SK-N-SH (cell line): Measurements from ENCODE around the gene LRIT3. TPM values are rescaled to one million over a fixed set of nuclear protein-coding genes. Genes with fewer than 3 reads are reported as not detected.

Source experiments
- CTCF ChIA-PET: fragments of 300-600, 350-600 bp; formaldehyde crosslinking; extraction: SDS; loops from one replicate; lab custom pipeline; 2021; lab: Yijun Ruan, JAX
- POLR2A ChIA-PET: fragments of 350-600 bp; sonication (Branson Sonifier 250); formaldehyde crosslinking; extraction: SDS; loops from one replicate; lab custom pipeline; 2020; ENCODE audit warnings: antibody characterized with exemption, inconsistent platforms; lab: Yijun Ruan, JAX
- DNase-seq: peaks from one replicate; pipeline ENCODE4 v3.0.0; 2012
- H2AFZ ChIP-seq: fragments of 200-600 bp; sonication (generic); 2 replicates; pipeline ENCODE4 v1.8.1; 2016; ENCODE audit warnings: antibody characterized with exemption, mild to moderate bottlenecking, low read depth
- H3F3A ChIP-seq: fragments of 200-600 bp; sonication (generic); replicated peaks from 2 replicates; pipeline ENCODE3; 2016; ENCODE audit warnings: antibody characterized with exemption, mild to moderate bottlenecking; ENCODE audit not compliant: insufficient read depth
- H3K27ac ChIP-seq, 2 experiments: fragments of 200-500 bp in 1 of 2; fragments of 200-600 bp in 1 of 2; sonication (Bioruptor generic) in 1 of 2; sonication (generic), shearing (Covaris generic) in 1 of 2; 2 replicates each; pipeline versions ENCODE4 v1.5.1 to v1.6.1; 2014 to 2016; ENCODE audit warnings: low read depth in 2 of 2, inconsistent platforms in 1 of 2, low read length in 1 of 2, mild to moderate bottlenecking in 1 of 2, mixed read lengths in 1 of 2
- H3K27me3 ChIP-seq: fragments of 200-600 bp; sonication (generic), shearing (Covaris generic); 2 replicates; pipeline ENCODE4 v1.6.1; 2016; ENCODE audit warnings: mixed run types; ENCODE audit not compliant: insufficient read depth
- H3K36me3 ChIP-seq, 2 experiments: fragments of 200-500 bp in 1 of 2; fragments of 200-600 bp in 1 of 2; sonication (Bioruptor generic) in 1 of 2; sonication (generic) in 1 of 2; replicated peaks in 1 of 2; 2 replicates each; pipeline versions ENCODE3 to v1.5.1; 2014 to 2016; ENCODE audit warnings: low read length in 1 of 2, mild to moderate bottlenecking in 1 of 2; ENCODE audit not compliant: insufficient read depth in 2 of 2, control insufficient read depth in 1 of 2
- H3K4me1 ChIP-seq, 2 experiments: fragments of 200-500 bp in 1 of 2; fragments of 200-600 bp in 1 of 2; sonication (Bioruptor generic) in 1 of 2; sonication (generic), shearing (Covaris generic) in 1 of 2; 2 replicates each; pipeline versions ENCODE4 v1.5.1 to v1.6.1; 2014 to 2016; ENCODE audit warnings: low read depth in 1 of 2, low read length in 1 of 2, mixed run types in 1 of 2; ENCODE audit not compliant: insufficient read depth in 2 of 2, control insufficient read depth in 1 of 2
- H3K4me2 ChIP-seq: fragments of 200-600 bp; sonication (generic), shearing (Covaris generic); 2 replicates; pipeline ENCODE4 v1.6.1; 2017; ENCODE audit warnings: mixed run types
- H3K4me3 ChIP-seq, 2 experiments: fragments of 200-500 bp in 1 of 2; fragments of 200-600 bp in 1 of 2; sonication (Bioruptor generic) in 1 of 2; sonication (generic), shearing (Covaris generic) in 1 of 2; 2 replicates each; pipeline versions ENCODE4 v1.5.1 to v1.8.1; 2014 to 2016; ENCODE audit warnings: low read depth in 2 of 2, inconsistent platforms in 1 of 2, low read length in 1 of 2, mild to moderate bottlenecking in 1 of 2, mixed read lengths in 1 of 2, moderate library complexity in 1 of 2
- H3K79me2 ChIP-seq: fragments of 200-600 bp; sonication (generic); 2 replicates; pipeline ENCODE4 v1.8.1; 2017; ENCODE audit warnings: mild to moderate bottlenecking; ENCODE audit not compliant: insufficient read depth
- H3K9ac ChIP-seq: fragments of 200-600 bp; sonication (generic); 2 replicates; pipeline ENCODE4 v1.6.1; 2017; ENCODE audit warnings: mixed run types
- H3K9me2 ChIP-seq: fragments of 200-600 bp; sonication (generic); 2 replicates; pipeline ENCODE4 v1.6.1; 2017; ENCODE audit warnings: mixed run types
- H3K9me3 ChIP-seq: fragments of 200-600 bp; sonication (generic); 2 replicates; pipeline ENCODE4 v1.6.1; 2017; ENCODE audit warnings: mixed run types, mild to moderate bottlenecking, moderate library complexity
- H4K20me1 ChIP-seq: fragments of 200-600 bp; sonication (generic); 2 replicates; pipeline ENCODE4 v1.6.1; 2017; ENCODE audit warnings: mild to moderate bottlenecking, mixed run types; ENCODE audit not compliant: insufficient read depth
- ELF1 ChIP-seq: IDR thresholded peaks from 2 replicates; pipeline ENCODE4 v1.4.0; 2012
- EP300 ChIP-seq, 2 experiments: IDR thresholded peaks; 2 replicates each; pipeline versions ENCODE4 v1.4.0 to v1.6.1; 2012; ENCODE audit warnings: borderline replicate concordance in 1 of 2, low read depth in 1 of 2, low read length in 1 of 2
- FOXM1 ChIP-seq: IDR thresholded peaks from 2 replicates; pipeline ENCODE4 v1.4.0; 2012; ENCODE audit warnings: low read depth, mild to moderate bottlenecking
- GABPA ChIP-seq: IDR thresholded peaks from 2 replicates; pipeline ENCODE4 v1.4.0; 2012; ENCODE audit warnings: low read depth, mild to moderate bottlenecking
- JUND ChIP-seq: IDR thresholded peaks from 2 replicates; pipeline ENCODE4 v1.4.0; 2012
- MEF2A ChIP-seq: IDR thresholded peaks from 2 replicates; pipeline ENCODE4 v1.4.0; 2012; ENCODE audit warnings: low read depth, borderline replicate concordance
- NFIC ChIP-seq: IDR thresholded peaks from 2 replicates; pipeline ENCODE4 v1.4.0; 2012; ENCODE audit warnings: borderline replicate concordance
- POLR2AphosphoS5 ChIP-seq: IDR thresholded peaks from 2 replicates; pipeline ENCODE4 v1.6.1; 2012; ENCODE audit warnings: low read depth, low read length
- RAD21 ChIP-seq: IDR thresholded peaks from 2 replicates; pipeline ENCODE4 v1.6.1; 2012; ENCODE audit warnings: mild to moderate bottlenecking, low read length
- SMC3 ChIP-seq: IDR thresholded peaks from 2 replicates; pipeline ENCODE4 v1.6.1; 2012; ENCODE audit warnings: low read depth, low read length, improper control_type of control experiment
- TAF1 ChIP-seq: IDR thresholded peaks from 2 replicates; pipeline ENCODE4 v1.6.1; 2012; ENCODE audit warnings: low read depth, mild to moderate bottlenecking, low read length, moderate library complexity, borderline replicate concordance
- TEAD4 ChIP-seq: IDR thresholded peaks from 2 replicates; pipeline ENCODE4 v1.4.0; 2012; ENCODE audit warnings: mild to moderate bottlenecking, borderline replicate concordance; ENCODE audit not compliant: insufficient read depth
- USF1 ChIP-seq: IDR thresholded peaks from 2 replicates; pipeline ENCODE4 v1.4.0; 2012; ENCODE audit warnings: low read depth, borderline replicate concordance
- YY1 ChIP-seq: IDR thresholded peaks from 2 replicates; pipeline ENCODE4 v1.4.0; 2012; ENCODE audit warnings: low read depth, mild to moderate bottlenecking
- WGBS: methylation state at CpG from one replicate; pipeline ENCODE4 v1.1.6; 2017; ENCODE audit warnings: low lambda C conversion rate; 5-methylcytosine and 5-hydroxymethylcytosine counted together
- polyA plus RNA-seq, 3 experiments: library from polyadenylated mRNA; depleted of rRNA; stranded (reverse); fragments of >200 nt; gene quantifications; 2 replicates each; pipeline ENCODE4 v1.2.3, GENCODE V29; 2012
- TF ChIP-seq, protein P1 (sequence below): IDR thresholded peaks from 2 replicates; pipeline ENCODE4 v1.4.0; 2012; ENCODE audit warnings: low read depth
- TF ChIP-seq, protein P2 (sequence below): fragments of 200-600 bp; sonication (generic); IDR thresholded peaks from 2 replicates; pipeline ENCODE4 v1.6.1; 2017; ENCODE audit warnings: antibody characterized with exemption, mild to moderate bottlenecking, moderate library complexity
- TF ChIP-seq, protein P3 (sequence below): IDR thresholded peaks from 2 replicates; pipeline ENCODE4 v1.6.1; 2012; ENCODE audit warnings: mild to moderate bottlenecking, low read depth, low read length, moderate library complexity
- TF ChIP-seq, protein P4 (sequence below): IDR thresholded peaks from 2 replicates; pipeline ENCODE4; 2012
- TF ChIP-seq, protein P5 (sequence below): fragments of 150-350 bp; IDR thresholded peaks from 2 replicates; pipeline ENCODE4 v1.6.1; 2017; ENCODE audit warnings: antibody characterized with exemption, low read length, low read depth, borderline replicate concordance
- TF ChIP-seq, protein P6 (sequence below): IDR thresholded peaks from 2 replicates; pipeline ENCODE4 v1.4.0; 2012; ENCODE audit warnings: low read depth, borderline replicate concordance

Gene LRIT3
- polyA plus RNA-seq, 1 of the 3 experiments (the other 2 are of a cell fraction): not detected

DNA sequence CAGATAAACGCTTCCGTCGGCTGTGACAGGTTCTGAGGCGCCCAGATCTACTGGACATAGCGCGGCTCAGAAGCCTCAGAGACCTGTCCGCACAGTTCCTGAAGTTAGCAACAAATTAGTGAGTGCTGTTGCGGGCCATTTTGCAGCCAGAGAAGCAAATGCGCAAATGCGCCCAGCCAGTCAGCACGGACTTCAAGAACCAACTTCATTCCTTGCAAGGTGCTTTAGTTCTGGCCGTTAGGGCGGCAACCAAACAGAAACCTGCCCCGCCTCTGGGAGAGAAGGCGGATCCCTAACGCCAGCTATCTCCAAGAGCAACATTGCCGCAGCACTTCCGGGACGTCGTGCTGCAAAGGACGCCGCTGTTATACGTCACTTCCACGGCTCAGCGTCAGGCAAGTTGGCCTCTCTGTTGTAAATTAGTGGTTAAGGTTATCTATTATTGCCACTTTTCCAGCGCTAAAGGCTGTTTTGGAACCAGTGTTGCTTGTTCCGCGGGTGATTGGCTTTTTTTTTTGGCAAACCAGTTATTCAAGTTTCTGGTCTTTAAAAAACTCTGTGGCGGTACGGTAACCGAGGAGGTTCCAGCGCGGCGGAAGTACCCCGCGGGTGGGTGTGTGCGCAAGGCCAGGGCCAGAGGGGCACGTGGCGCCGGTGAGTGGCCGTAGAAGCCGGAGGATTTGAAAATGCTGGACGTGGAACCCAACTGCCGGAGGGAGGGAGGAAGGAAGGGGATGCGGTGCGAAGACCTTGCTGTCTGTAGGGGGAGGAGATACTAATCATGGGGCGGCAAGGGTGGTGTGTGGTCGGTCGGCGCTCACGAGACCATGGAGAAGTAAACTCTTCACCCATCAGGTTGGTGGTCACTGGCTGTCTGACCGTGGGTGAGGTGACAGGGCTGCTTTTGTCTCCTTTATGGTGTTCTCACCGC lies 32.5 kb upstream of the LRIT3 start, which contains the start of gene GAR1:
GAR1 (plus strand) TSS at position 612 of the 931 bp plus-strand sequence. CDS start 403 bp downstream, outside the sequence.
- Histone ChIP-seq H3K27me3 (no peaks in the 10 kb centered on the region), H2AFZ (peak within 1 kb of the TSS; percentile 98), H3K36me3 (peaks cover 26 to 31% of the 10 kb centered on the region in 2 experiments), H3K27ac (peak within 1 kb of the TSS; percentile 88 to 94), H3K9ac (peak within 1 kb of the TSS; percentile 88), H3F3A (no peaks in the 10 kb centered on the region), H3K4me1 (peaks cover 5 to 11% of the 10 kb centered on the region in 2 experiments; a peak in 3 of 4 replicates), H4K20me1 (no peaks in the 10 kb centered on the region), H3K9me3 (no peaks in the 10 kb centered on the region), H3K9me2 (no peaks in the 10 kb centered on the region), H3K4me3 (peak within 1 kb of the TSS; percentile 91 to 100), H3K79me2 (peaks cover 50% of the 10 kb centered on the region), H3K4me2 (peak within 1 kb of the TSS; percentile 93)
- CTCF ChIA-PET: interaction anchor here (0.6 to 3.0 kb wide), 5 partner anchors 11 to 1079 kb away, joined by 3 to 17 read pairs (median 6); partner anchors contain the start of genes CASP6 and SEC24B
- DNase-seq: peak; percentile 88
- 3% methylated on average over 43 of the region's 53 CpGs for WGBS
- POLR2A ChIA-PET: interaction anchor here (0.6 kb wide), 1 partner anchor 112 kb away, joined by 3 read pairs; the partner anchor contains the start of gene CASP6
- 0 out of 2 replicates have a peak, but pooled peaks have one; percentile 45 for TF ChIP-seq YY1
- TF ChIP-seq POLR2AphosphoS5: peak; percentile 72; the same call in 1 of the 2 replicates
- TF ChIP-seq EP300 (IDR thresholded peaks at IDR 0.05; ENCODE audit: borderline replicate concordance in 1 of 2, low read depth in 1 of 2, low read length in 1 of 2): peak in 1 of 2 experiments; percentile 28; a peak in 1 of 4 replicates
- no peak for TF ChIP-seq FOXM1
- TF ChIP-seq, protein P1, sequence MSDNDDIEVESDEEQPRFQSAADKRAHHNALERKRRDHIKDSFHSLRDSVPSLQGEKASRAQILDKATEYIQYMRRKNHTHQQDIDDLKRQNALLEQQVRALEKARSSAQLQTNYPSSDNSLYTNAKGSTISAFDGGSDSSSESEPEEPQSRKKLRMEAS: peak; percentile 100
- TF ChIP-seq, protein P2, sequence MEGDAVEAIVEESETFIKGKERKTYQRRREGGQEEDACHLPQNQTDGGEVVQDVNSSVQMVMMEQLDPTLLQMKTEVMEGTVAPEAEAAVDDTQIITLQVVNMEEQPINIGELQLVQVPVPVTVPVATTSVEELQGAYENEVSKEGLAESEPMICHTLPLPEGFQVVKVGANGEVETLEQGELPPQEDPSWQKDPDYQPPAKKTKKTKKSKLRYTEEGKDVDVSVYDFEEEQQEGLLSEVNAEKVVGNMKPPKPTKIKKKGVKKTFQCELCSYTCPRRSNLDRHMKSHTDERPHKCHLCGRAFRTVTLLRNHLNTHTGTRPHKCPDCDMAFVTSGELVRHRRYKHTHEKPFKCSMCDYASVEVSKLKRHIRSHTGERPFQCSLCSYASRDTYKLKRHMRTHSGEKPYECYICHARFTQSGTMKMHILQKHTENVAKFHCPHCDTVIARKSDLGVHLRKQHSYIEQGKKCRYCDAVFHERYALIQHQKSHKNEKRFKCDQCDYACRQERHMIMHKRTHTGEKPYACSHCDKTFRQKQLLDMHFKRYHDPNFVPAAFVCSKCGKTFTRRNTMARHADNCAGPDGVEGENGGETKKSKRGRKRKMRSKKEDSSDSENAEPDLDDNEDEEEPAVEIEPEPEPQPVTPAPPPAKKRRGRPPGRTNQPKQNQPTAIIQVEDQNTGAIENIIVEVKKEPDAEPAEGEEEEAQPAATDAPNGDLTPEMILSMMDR: no peak
- TF ChIP-seq, protein P3, sequence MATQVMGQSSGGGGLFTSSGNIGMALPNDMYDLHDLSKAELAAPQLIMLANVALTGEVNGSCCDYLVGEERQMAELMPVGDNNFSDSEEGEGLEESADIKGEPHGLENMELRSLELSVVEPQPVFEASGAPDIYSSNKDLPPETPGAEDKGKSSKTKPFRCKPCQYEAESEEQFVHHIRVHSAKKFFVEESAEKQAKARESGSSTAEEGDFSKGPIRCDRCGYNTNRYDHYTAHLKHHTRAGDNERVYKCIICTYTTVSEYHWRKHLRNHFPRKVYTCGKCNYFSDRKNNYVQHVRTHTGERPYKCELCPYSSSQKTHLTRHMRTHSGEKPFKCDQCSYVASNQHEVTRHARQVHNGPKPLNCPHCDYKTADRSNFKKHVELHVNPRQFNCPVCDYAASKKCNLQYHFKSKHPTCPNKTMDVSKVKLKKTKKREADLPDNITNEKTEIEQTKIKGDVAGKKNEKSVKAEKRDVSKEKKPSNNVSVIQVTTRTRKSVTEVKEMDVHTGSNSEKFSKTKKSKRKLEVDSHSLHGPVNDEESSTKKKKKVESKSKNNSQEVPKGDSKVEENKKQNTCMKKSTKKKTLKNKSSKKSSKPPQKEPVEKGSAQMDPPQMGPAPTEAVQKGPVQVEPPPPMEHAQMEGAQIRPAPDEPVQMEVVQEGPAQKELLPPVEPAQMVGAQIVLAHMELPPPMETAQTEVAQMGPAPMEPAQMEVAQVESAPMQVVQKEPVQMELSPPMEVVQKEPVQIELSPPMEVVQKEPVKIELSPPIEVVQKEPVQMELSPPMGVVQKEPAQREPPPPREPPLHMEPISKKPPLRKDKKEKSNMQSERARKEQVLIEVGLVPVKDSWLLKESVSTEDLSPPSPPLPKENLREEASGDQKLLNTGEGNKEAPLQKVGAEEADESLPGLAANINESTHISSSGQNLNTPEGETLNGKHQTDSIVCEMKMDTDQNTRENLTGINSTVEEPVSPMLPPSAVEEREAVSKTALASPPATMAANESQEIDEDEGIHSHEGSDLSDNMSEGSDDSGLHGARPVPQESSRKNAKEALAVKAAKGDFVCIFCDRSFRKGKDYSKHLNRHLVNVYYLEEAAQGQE: no peak; the same call in 1 of the 2 replicates
- TF ChIP-seq TEAD4: no peak
- TF ChIP-seq RAD21: no peak
- TF ChIP-seq, protein P4, sequence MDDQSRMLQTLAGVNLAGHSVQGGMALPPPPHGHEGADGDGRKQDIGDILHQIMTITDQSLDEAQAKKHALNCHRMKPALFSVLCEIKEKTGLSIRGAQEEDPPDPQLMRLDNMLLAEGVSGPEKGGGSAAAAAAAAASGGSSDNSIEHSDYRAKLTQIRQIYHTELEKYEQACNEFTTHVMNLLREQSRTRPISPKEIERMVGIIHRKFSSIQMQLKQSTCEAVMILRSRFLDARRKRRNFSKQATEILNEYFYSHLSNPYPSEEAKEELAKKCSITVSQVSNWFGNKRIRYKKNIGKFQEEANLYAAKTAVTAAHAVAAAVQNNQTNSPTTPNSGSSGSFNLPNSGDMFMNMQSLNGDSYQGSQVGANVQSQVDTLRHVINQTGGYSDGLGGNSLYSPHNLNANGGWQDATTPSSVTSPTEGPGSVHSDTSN: no peak
- TF ChIP-seq SMC3: peak; percentile 8; the same call in 1 of the 2 replicates
- TF ChIP-seq, protein P5, sequence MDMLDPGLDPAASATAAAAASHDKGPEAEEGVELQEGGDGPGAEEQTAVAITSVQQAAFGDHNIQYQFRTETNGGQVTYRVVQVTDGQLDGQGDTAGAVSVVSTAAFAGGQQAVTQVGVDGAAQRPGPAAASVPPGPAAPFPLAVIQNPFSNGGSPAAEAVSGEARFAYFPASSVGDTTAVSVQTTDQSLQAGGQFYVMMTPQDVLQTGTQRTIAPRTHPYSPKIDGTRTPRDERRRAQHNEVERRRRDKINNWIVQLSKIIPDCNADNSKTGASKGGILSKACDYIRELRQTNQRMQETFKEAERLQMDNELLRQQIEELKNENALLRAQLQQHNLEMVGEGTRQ: peak; percentile 17; the same call in 1 of the 2 replicates
- peak; percentile 93 for TF ChIP-seq ELF1
- TF ChIP-seq USF1: peak; percentile 72
- no peak for TF ChIP-seq JUND
- peak; percentile 73; the same call in 1 of the 2 replicates for TF ChIP-seq TAF1
- TF ChIP-seq GABPA: peak; percentile 96
- no peak for TF ChIP-seq MEF2A
- no peak for TF ChIP-seq NFIC
- TF ChIP-seq, protein P6, sequence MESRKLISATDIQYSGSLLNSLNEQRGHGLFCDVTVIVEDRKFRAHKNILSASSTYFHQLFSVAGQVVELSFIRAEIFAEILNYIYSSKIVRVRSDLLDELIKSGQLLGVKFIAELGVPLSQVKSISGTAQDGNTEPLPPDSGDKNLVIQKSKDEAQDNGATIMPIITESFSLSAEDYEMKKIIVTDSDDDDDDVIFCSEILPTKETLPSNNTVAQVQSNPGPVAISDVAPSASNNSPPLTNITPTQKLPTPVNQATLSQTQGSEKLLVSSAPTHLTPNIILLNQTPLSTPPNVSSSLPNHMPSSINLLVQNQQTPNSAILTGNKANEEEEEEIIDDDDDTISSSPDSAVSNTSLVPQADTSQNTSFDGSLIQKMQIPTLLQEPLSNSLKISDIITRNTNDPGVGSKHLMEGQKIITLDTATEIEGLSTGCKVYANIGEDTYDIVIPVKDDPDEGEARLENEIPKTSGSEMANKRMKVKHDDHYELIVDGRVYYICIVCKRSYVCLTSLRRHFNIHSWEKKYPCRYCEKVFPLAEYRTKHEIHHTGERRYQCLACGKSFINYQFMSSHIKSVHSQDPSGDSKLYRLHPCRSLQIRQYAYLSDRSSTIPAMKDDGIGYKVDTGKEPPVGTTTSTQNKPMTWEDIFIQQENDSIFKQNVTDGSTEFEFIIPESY: no peak
